ENCODE results near the gene DDX53.

DDX53 gene

DNA sequence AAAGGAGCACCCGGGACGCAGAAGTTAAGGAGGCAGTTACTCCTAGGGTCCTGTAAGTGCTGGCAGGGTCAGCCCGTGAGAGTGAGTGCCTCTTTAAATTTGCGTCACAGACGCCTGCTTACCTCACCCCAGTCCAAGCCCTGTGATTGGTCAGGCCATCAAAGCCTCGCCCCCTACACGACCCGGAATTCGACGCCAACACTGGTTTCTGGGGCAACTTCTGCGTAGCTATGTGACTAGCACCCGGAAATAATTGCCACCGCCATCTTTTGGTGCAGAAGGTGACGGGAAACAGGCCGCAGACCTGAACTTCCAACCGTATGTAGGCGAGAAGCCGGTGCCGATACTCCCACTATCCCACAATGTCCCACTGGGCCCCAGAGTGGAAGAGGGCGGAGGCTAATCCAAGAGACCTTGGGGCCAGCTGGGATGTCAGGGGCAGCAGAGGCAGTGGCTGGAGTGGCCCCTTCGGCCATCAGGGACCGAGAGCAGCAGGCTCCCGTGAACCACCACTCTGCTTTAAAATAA is at the start of gene DDX53:
Gene DDX53 (plus strand): TSS at position 265 of the 528 bp plus-strand sequence. CDS start 98 bp downstream, at position 363.
- no peak for DNase-seq

GRCh38 chrX:22950269-22951266 is 49.2 kb upstream of the DDX53 start:
- no peak for DNase-seq

- DNase-seq, result no peak
These were observed 47.8 kb upstream of the DDX53 start for GRCh38 chrX:22952010-22952409.

GRCh38 chrX:22958250-22958649 is 41.5 kb upstream of the DDX53 start:
- no peak for DNase-seq

DNA sequence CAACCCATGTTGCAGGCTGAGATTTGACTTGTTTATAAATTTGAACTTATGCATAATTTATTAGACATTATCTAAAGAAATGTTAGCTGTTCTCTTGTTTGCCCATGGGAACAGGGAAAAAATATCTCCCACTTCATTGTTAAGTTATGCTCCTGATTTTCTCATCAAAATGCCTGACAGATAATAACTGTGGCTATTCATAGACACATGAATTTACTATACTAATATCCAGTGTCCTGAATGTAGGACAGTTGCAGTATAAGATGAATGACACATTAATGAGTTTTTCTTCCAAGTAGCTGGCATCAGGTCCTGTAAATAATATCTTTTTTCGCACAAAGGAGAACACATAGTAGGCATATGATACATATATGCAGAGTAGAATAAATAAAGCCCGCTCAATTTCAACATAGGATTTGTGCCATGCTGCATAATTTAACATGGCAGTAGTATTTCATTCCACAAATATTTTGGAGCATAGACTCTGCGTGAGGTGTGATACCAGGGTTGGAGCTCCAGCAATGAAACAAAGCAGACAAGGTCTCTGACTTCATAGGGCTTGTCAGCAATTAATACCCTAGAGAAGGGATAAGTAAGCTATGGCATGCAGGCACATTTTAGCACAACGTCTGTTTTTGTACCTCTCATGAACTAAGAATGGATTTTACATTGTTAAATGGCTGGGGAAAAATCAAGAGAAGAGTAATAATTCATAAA is 40.4 kb upstream of the DDX53 start:
- no peak for DNase-seq

DNA sequence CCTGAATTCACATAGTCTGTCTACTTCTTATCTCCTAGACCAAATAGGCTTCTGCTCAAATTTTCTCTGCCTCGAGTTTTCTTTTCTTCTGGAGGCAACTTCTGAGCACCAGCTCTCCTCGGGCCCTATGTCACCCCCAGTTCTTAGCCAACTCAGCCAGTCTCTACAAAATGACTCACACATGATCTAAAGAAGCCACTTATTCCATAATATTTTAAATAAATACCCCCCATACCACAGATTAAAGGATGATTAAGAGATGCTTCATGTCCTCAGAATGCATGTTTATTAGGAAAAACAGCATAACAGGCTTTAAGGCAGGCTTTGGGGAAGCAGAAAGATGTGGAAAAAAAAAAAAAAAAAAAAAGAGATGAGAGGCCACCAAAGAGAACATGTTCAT is 36.6 kb upstream of the DDX53 start:
- DNase-seq, result no peak

DNA sequence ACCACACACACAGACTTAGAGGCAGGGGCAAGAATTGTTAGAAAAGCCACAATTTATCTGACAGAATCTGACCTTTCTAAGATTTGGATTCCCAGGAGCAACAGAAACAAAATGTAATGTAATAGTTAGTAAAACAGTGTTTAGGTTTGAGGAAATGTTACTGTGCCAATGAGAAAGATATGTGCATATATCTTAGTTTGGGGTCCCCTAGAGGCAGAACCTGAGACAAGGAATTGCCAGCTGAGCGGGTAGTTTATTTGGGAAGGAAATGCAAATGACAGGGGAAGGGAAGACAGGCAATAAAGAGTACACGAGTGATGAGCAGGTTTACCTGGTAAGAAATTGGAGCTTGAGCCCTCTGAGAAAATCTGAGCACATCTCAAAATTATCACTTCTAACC is 31.3 kb upstream of the DDX53 start:
- DNase-seq, result no peak

- no peak for DNase-seq
These were observed 30.3 kb upstream of the DDX53 start for GRCh38 chrX:22969411-22969810.

DNA sequence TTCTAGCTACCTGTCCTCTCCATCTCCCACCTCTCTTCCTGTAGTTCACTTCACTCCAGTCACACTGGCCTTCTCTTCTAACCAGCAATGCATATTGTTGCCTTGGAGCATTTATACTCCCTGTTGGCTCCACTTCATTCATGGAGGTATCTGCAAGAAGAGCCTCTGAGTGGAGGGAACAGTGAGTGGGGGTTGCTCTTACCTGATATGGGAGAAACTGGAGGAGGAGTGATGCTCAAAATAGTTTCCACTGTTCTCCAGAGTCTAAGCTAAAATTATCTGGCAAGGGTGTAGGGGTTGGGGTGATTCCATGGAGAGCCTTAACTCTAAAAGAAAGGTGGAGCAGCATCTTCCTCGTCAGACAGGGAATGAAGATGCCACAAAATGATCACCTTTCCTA is 28.9 kb upstream of the DDX53 start:
- no peak for DNase-seq

DNA sequence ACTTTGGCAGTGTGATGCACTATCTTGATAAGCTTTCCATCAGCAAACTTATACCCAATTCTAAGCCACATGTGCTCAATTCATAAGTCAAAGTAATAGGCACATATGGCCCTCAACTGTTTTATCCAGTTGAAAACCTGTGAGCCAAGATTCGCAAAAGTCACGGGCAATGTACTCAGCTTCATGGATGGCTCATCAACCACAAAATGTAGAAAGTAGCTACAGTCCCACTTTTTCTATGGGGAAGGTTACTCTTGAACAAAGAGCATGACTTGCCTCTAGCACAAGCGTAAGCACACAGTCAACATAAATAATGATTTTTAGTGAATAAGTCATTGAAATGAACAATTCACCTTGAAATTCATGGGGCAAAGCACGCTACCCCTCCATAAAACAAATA is 25.1 kb upstream of the DDX53 start:
- no peak for DNase-seq

DNA sequence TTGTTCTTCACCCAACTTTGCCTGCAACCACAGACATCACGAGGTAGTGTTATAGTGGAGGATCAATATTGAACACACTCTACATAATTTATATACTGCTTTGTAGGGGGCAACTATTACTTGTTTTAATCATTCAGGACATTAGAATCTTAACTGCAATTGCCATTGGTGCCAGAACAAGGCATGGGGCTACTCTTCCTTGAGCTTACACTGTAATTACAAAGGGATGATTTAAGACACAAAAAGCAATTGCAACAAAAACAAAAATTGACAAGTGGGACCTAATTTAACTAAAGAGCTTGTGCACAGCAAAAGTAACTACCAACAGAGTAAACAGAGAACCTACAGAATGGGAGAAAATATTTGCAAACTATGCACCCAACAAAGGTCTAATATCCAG is 24.0 kb upstream of the DDX53 start:
- DNase-seq, result no peak

DNA sequence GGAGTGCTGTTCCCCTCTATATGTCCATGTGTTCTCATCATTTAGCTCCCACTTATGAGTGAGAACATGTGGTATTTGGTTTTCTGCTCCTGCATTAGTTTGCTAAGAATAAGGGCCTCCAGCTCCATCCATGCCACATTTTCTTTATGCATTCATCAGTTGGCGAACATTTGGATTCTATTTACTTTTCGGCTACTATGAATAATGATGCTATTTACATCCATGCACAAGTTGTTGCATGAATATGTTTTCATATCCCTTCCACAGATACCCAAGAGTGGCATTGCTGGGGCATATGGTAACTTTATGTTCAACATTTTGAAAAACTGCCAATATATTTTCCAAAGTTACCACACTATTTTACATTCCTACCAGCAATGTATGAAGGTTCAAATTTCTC is 13.8 kb upstream of the DDX53 start:
- DNase-seq, result no peak

DNA sequence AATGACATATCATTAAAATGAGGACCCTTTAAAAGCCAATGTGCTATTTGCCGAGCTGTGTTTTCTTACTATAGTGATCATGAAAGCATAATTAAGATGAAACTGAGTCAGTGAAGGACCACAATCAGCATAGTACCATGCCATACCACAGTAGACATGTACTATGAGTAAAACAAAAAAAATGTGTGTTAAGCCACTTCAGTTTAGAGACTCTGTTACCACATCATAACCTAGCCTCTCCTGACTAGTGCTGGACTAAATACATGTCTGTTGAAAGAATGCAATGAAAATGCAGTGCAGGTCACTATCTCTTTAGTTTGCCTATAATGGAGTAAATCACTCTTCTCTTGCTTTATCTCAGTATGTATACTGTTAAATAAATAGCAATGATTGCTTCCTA is 12.3 kb upstream of the DDX53 start:
- DNase-seq, result no peak

DNA sequence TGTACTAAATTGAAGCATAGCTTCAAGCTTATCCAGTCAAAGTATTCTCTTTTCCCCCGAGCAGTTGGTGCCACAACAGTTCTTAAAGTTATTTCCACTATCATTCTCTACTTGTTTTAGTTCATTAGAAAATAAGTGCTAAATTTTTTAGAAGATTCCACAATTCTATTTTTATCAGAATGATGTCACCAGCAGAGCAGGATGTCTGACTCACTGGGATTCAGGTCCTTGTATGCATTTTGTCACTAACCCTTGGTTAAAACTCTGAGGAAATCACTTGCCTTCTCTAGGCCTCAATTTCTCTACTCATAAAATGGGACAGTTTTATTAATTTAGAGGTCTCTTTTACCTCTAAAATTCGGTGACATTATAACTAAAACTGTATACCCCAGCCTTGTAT is 3.4 kb downstream of the DDX53 start:
- DNase-seq, result no peak

DNA sequence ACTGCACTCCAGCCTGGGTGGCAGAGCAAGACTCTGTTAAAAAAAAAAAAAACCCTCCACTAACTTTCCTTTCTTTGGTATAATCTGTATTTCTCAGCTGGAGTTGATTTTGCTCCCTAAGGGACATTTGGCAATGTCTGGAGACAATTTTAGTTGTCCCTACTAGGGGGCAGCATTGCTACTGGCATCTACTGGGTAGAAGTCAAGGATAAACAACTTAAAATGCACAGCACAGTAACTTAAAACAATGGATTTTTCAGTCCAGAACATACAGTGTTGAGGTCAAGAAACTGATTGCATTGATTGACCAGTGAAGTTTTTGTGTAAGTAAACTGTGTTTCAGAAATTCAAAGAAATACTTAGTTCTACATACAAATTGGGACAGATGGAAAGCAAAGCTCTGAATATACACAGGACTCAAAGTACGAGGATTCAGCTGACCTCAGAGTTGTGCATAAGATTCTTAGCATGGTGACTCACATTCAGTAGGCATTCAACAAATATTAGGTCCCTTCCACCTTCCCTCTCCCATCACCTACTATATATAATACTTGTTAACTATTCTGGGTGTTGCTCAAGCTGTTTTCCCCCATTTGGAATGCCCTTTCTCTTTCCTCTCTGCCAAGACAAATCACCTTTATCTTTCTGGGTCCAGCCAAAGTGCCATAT is 8.8 kb downstream of the DDX53 start:
- no peak for DNase-seq

DNA sequence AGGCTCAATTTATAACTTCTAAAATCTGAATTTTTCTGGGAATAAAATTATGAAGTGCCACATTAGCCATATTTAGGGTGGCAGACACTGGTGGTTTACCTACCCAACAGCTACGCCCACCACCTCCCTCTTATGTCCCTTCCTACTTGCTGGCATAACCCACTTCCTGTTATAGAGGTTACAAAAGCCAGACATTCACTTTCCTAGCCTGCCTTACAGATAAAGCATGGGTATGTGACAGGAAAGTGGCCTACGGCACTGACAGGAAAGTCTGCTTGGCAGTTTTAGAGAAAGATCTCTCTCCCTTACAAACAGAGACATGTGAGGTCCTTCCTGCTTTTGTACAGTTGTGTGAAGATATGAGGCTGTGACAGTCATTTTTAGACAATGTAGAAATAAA is 12.4 kb downstream of the DDX53 start:
- no peak for DNase-seq

GRCh38 chrX:23012636-23013035 is 12.9 kb downstream of the DDX53 start:
- no peak for DNase-seq

DNA sequence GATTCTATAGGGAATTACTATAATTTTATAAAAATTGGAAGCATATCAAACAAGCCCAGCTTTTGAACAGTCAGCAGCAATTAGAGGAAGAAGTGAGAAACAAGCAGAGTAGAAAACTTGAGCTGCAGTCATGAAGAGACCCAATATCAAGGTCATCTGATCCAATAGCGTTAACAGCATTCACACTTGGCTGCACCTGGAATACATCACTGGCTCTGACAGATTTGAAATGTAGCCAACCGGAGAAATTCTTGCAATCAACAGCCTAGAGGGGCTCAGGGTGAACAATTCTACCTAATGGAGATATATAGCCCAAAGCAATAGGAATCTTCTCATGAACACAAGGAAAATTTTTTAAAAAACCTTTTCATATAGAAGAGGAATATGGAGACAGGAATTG is 13.6 kb downstream of the DDX53 start:
- no peak for DNase-seq

- no peak for DNase-seq
These were observed 31.8 kb downstream of the DDX53 start for GRCh38 chrX:23031600-23031999.

GRCh38 chrX:23035493-23035892 is 35.7 kb downstream of the DDX53 start:
- DNase-seq, result no peak

- DNase-seq, result no peak
These were observed 46.7 kb downstream of the DDX53 start for GRCh38 chrX:23046443-23046842.

GRCh38 chrX:23048806-23049573 is 49.2 kb downstream of the DDX53 start:
- DNase-seq, result no peak

GRCh38 chrX:23052324-23052723 is 52.6 kb downstream of the DDX53 start:
- no peak for DNase-seq

All from activated CD4-positive, CD25-positive, alpha-beta regulatory T cell (primary cell).